Activated CD8-positive, alpha-beta T cell treated with anti-CD3 and anti-CD28 coated beads for 36 hours (primary cell): ENCODE data around the gene INS. TPM values are rescaled to one million over a fixed set of nuclear protein-coding genes. Genes with fewer than 3 reads are reported as not detected.

Experiments used
- ATAC-seq: fragments of 200-7000 bp; cut with Tn5 transposase; one replicate; pipeline ENCODE4 v1.10.0; 2021; ENCODE audit warnings: mild to moderate bottlenecking, moderate library complexity
- CTCF ChIA-PET: fragments of 350-600 bp; sonication (Branson Sonifier 250); formaldehyde crosslinking; loops from one replicate; lab custom pipeline; 2021; ENCODE audit warnings: antibody characterized with exemption; lab: Charles Lee
- POLR2A ChIA-PET: fragments of 350-600 bp; sonication (Branson Sonifier 250); formaldehyde crosslinking; loops from one replicate; lab custom pipeline; 2021; ENCODE audit warnings: antibody characterized with exemption; lab: Charles Lee
- DNase-seq: peaks from one replicate; pipeline ENCODE4 v3.0.0-alpha.2; 2020
- H3K27ac Mint-ChIP-seq: one replicate; pipeline ENCODE4 v1.8.0; 2021; ENCODE audit warnings: mild to moderate bottlenecking, mixed read lengths
- H3K27me3 Mint-ChIP-seq: one replicate; pipeline ENCODE4 v1.8.0; 2021; ENCODE audit warnings: mixed read lengths
- H3K36me3 Mint-ChIP-seq: one replicate; pipeline ENCODE4 v1.8.0; 2021; ENCODE audit warnings: low read depth, mixed read lengths
- H3K4me1 Mint-ChIP-seq: one replicate; pipeline ENCODE4 v1.8.0; 2021; ENCODE audit warnings: low read depth, mixed read lengths
- H3K4me3 Mint-ChIP-seq: one replicate; pipeline ENCODE4 v1.8.0; 2021; ENCODE audit warnings: mild to moderate bottlenecking, moderate library complexity, mixed read lengths
- H3K9me3 Mint-ChIP-seq: one replicate; pipeline ENCODE4 v1.8.0; 2021; ENCODE audit warnings: mixed read lengths
- CTCF ChIP-seq: fragments of 200-600 bp; IDR thresholded peaks from one replicate; pipeline ENCODE4 v1.8.0; 2022; ENCODE audit warnings: antibody characterized with exemption, mild to moderate bottlenecking
- intact Hi-C: fragments of 100-400 bp; cut with micrococcal nuclease; formaldehyde crosslinking; loops from one replicate; pipeline ENCODE4 v1.10.0; 2022
- microRNA-seq: library from miRNA; unstranded; fragments of <30 nt; microRNA quantifications from one replicate; pipeline ENCODE4 v1.2.0, GENCODE V29; 2022; ENCODE audit warnings: borderline microRNAs expressed, borderline replicate concordance
- total RNA-seq, 2 experiments: library from RNA; stranded (reverse); gene quantifications; one replicate each; pipeline ENCODE4 v1.2.3, GENCODE V29; 2021

The INS gene
- total RNA-seq, 2 experiments from 2014 or later = not detected

- Mint-ChIP-seq H3K27ac (no peak overlapping the region), H3K36me3 (no peaks in the 10 kb centered on the region), H3K4me3 (no peak overlapping the region), H3K27me3 (peaks cover 9% of the 10 kb centered on the region), H3K9me3 (no peaks in the 10 kb centered on the region), H3K4me1 (no peaks in the 10 kb centered on the region)
- no peak for TF ChIP-seq CTCF
- ATAC-seq (no peak), DNase-seq (no peak)
- ChIA-PET CTCF (interaction anchor here (1.3 kb wide), 1 partner anchor 37 kb away, joined by 7 read pairs; no protein-coding TSS in a partner anchor), POLR2A (no interaction called here)
- intact Hi-C loops = no loop called here
Measured at GRCh38 chr11:2114430-2115241, 46.4 kb downstream of the INS start.

DNA sequence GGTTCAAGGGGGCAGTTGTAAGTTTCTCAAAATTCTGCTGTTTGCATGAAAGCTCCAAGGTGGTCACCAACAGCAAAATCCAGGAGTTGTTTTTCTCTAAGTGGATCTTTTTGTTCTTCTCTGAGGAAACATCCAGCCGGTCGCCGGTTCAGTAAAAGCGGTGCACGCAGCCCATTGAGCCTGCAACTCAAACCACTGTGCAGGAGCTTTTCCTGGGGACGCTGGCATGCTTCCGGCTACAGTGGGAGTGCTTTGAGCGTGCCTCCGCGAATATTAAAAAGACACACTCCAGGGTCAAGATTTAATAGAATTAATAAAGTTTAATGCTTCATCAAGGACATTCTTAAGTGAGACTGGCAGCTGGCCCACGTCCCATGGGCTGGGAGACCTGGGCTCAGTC, 47.2 kb downstream of the INS start:
- no peak for TF ChIP-seq CTCF
- no peaks in the 10 kb centered on the region for H3K9me3 Mint-ChIP-seq
- ChIA-PET CTCF (interaction anchor here (1.3 kb wide), 1 partner anchor 38 kb away, joined by 7 read pairs; no protein-coding TSS in a partner anchor), POLR2A (no interaction called here)
- H3K27ac Mint-ChIP-seq = no peak overlapping the region
- H3K4me1 Mint-ChIP-seq = no peaks in the 10 kb centered on the region
- H3K36me3 Mint-ChIP-seq = no peaks in the 10 kb centered on the region
- ATAC-seq = no peak
- intact Hi-C loops = no loop called here
- no peak for DNase-seq
- H3K4me3 Mint-ChIP-seq = no peak overlapping the region
- H3K27me3 Mint-ChIP-seq = peaks cover 9% of the 10 kb centered on the region

DNA sequence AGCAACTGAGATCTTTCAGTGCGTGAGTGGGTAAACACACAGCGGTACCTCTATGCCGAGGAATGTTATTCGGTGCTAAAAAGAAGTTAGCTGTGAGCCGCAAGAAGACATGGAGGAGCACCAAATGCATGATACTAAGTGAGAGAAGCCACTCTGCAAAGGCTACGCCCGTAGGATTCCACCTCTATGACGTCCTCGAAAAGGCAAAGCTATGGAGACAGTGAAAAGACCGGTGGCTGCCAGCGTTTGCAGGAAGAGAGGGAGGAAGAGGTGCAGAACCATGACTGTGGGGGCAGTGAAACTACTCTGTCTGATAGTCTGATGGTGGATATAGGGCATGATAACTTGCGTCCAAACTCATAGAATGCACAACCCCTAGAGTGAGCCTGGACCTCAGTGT, 50.5 kb downstream of the INS start:
- intact Hi-C loops = no loop called here
- H3K4me1 Mint-ChIP-seq = no peaks in the 10 kb centered on the region
- TF ChIP-seq CTCF = no peak
- no peak overlapping the region for H3K27ac Mint-ChIP-seq
- H3K36me3 Mint-ChIP-seq = no peaks in the 10 kb centered on the region
- H3K9me3 Mint-ChIP-seq = no peaks in the 10 kb centered on the region
- POLR2A ChIA-PET = no interaction called here
- CTCF ChIA-PET = interaction anchor here (0.9 kb wide), 1 partner anchor 115 kb away, joined by 3 read pairs; no protein-coding TSS in a partner anchor
- ATAC-seq = no peak
- H3K27me3 Mint-ChIP-seq = peaks cover 8% of the 10 kb centered on the region
- H3K4me3 Mint-ChIP-seq = no peak overlapping the region
- no peak for DNase-seq

Small RNAs within 50 kb of the gene (microRNA-seq; reads per million reads assigned to microRNA genes)
- gene MIR4686 (not detected), gene MIR483 (18.2 reads per million, percentile 44 among the genes with 10 or more reads in this experiment)

Other genes starting within 250 kb of the INS start
- gene TNNT3, start 241.5 kb downstream of the INS start, total RNA-seq = 1 to 10 TPM; 4.9 to 5.4 TPM
- gene MRPL23, start 213.9 kb downstream of the INS start, total RNA-seq = 100 to 1,000 TPM; 134 to 145 TPM
- gene H19, start 163.4 kb downstream of the INS start, total RNA-seq = not detected
- 1 to 10 TPM; 8.1 to 8.2 TPM for gene IGF2, start 21.8 kb downstream of the INS start, total RNA-seq
- not detected for gene TH, start 10.6 kb upstream of the INS start, total RNA-seq
- 1 to 10 TPM; 2.7 to 3.4 TPM for gene ASCL2, start 109.4 kb upstream of the INS start, total RNA-seq
- gene C11orf21, start 140.7 kb upstream of the INS start, total RNA-seq = 1 to 10 TPM; 2.1 to 2.2 TPM
- gene TSPAN32, start 140.8 kb upstream of the INS start, total RNA-seq = 1 to 10 TPM; 3.1 to 4.9 TPM
- gene CD81, start 216.1 kb upstream of the INS start, total RNA-seq = 100 to 1,000 TPM; 133 to 138 TPM
- 10 to 100 TPM; 36.2 to 38.9 TPM for gene TSSC4, start 239.5 kb upstream of the INS start, total RNA-seq